ENCODE measurements around the gene ZNF195.
"Not testable (repeated sequence)": the region's sequence is repeated elsewhere in the genome, so short reads cannot be mapped to it uniquely, and the experiment has no call there.

DNA sequence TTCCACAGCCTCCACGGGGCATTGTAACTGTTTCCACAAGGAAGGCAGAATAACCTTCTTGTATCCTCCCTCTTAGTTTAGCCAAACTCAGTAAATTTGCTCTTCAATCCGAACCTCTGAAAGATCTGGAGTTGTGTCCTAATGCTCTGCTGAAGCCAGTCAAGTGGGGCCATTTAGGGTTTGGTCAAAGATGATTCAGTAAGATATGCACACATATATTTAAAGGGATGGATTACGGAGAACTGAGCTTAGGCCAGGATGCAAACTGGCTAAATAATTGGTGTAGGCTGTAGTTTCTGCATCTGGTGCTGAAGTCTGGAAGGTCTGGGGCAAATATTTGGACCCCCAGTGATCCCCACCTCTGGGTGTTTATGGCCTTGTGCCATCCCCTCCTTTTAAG is 47.9 kb downstream of the ZNF195 start:
- not testable (repeated sequence) for TF ChIP-seq POLR2A (IDR thresholded peaks at IDR 0.05; ENCODE audit: extremely low read depth, insufficient read length); MYC (IDR thresholded peaks at IDR 0.05; ENCODE audit: low read depth, low read length)
